Ovary (tissue), 9 donors: ENCODE data around the gene TBC1D1. TPM values are rescaled to one million over a fixed set of nuclear protein-coding genes. Genes with fewer than 3 reads are reported as not detected.

ENCODE experiments used
- DNase-seq, 5 donors: peaks; one replicate each; pipeline ENCODE4 v3.0.0-alpha.2; 2019 to 2020
- H3K27ac ChIP-seq, 2 donors: fragments of 200-600 bp; one replicate each; pipeline versions ENCODE4 v1.5.1 to v1.8.0; 2019 to 2022
- H3K27me3 ChIP-seq: fragments of 200-600 bp; one replicate; pipeline ENCODE4 v1.8.0; 2022
- H3K36me3 ChIP-seq: fragments of 200-600 bp; sonication (generic); one replicate; pipeline ENCODE4 v1.5.1; 2019
- H3K4me1 ChIP-seq: one replicate; pipeline ENCODE4 v1.8.1; 2013; ENCODE audit warnings: mild to moderate bottlenecking, moderate library complexity; ENCODE audit not compliant: insufficient read depth
- H3K4me3 ChIP-seq: fragments of 200-600 bp; sonication (generic); one replicate; pipeline ENCODE4 v1.5.1; 2017
- H3K9me3 ChIP-seq, 2 donors: fragments of 200-600 bp in 1 of 2; sonication (generic) in 1 of 2; one replicate each; pipeline versions ENCODE4 v1.5.1 to v1.8.1; 2013 to 2019; ENCODE audit warnings: mild to moderate bottlenecking in 1 of 2, moderate library complexity in 1 of 2
- EP300 ChIP-seq: sonication (generic); formaldehyde crosslinking; IDR thresholded peaks from one replicate; pipeline ENCODE4 v1.6.1; 2017; ENCODE audit warnings: antibody characterized with exemption
- POLR2A ChIP-seq: fragments of 450-650 bp; IDR thresholded peaks from one replicate; pipeline ENCODE4 v1.6.1; 2017; ENCODE audit warnings: antibody characterized with exemption, mild to moderate bottlenecking, moderate library complexity
- WGBS, 3 donors: extraction: QIAGEN DNeasy Blood & Tissue Kit in 1 of 3; methylation state at CpG; one replicate each; pipeline versions ENCODE4 v1.1.5 to v1.1.7; 2013 to 2017; 5-methylcytosine and 5-hydroxymethylcytosine counted together
- intact Hi-C, 4 donors: fragments of 100-400 bp; cut with DNase I; formaldehyde crosslinking; loops; one replicate each; pipeline versions ENCODE4 v1.11.0 to v1.15.1; 2022 to 2023
- polyA plus RNA-seq, 2 donors: library from polyadenylated mRNA; stranded (reverse); fragments of 200-250 nt in 1 of 2; fragments of 350-450 nt in 1 of 2; fragmentation: Illumina TruSeq in 1 of 2; extraction: RNeasy Lipid Tissue Mini Kit (QIAGEN cat#74804) in 1 of 2; gene quantifications; one replicate each; pipeline ENCODE4 v1.2.3, GENCODE V29; 2013 to 2014
- total RNA-seq, 7 donors: library from RNA; depleted of rRNA in 2 of 7; stranded (reverse); fragments of >200 nt in 2 of 7; fragmentation: NEBNext Ultra II Directional in 3 of 7; extraction: Animal tissue kit (Norgen Biotek cat#: 25700) in 3 of 7; gene quantifications; one replicate each; pipeline versions ENCODE4 v1.1.0 to v1.2.4, GENCODE V29; 2016 to 2023
- TF ChIP-seq, protein P1 (sequence below), 3 donors: fragments of 450-650 bp in 2 of 3; fragments of 200-600 bp in 1 of 3; IDR thresholded peaks; one replicate each; pipeline versions ENCODE4 v1.5.1 to v1.8.0; 2016 to 2022; ENCODE audit warnings: antibody characterized with exemption in 3 of 3, mild to moderate bottlenecking in 1 of 3
- donor health status: DM: no; HTN: no; CAD: no; lungs with moderate emphysema.
- donor health status: DM: no; HTN: no; CAD: no.
- donor health status: Bipolar disorder and iron deficiency.
- donor health status: DM: yes; HTN: yes; CAD: no.
- donor health status: DM: no; HTN: no; CAD: no.
- donor health status: DM: yes; HTN: yes; CAD: no.

The TBC1D1 gene
- total and polyA plus RNA-seq, 9 donors, result 39.5 to 104 (median 63.9) TPM

- intact Hi-C loops, result loop anchor here in 2 of 4 donors (10.0 kb wide), 2 partner anchors 91 to 241 kb away; no protein-coding TSS in a partner anchor
- TF ChIP-seq EP300 (no peak), POLR2A (no peak)
- TF ChIP-seq, protein P1, sequence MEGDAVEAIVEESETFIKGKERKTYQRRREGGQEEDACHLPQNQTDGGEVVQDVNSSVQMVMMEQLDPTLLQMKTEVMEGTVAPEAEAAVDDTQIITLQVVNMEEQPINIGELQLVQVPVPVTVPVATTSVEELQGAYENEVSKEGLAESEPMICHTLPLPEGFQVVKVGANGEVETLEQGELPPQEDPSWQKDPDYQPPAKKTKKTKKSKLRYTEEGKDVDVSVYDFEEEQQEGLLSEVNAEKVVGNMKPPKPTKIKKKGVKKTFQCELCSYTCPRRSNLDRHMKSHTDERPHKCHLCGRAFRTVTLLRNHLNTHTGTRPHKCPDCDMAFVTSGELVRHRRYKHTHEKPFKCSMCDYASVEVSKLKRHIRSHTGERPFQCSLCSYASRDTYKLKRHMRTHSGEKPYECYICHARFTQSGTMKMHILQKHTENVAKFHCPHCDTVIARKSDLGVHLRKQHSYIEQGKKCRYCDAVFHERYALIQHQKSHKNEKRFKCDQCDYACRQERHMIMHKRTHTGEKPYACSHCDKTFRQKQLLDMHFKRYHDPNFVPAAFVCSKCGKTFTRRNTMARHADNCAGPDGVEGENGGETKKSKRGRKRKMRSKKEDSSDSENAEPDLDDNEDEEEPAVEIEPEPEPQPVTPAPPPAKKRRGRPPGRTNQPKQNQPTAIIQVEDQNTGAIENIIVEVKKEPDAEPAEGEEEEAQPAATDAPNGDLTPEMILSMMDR (IDR thresholded peaks at IDR 0.05), result no peak
Observed at GRCh38 chr4:38073596-38074234, 182.8 kb downstream of the TBC1D1 start.

GRCh38 chr4:38075370-38076152 lies 184.7 kb downstream of the TBC1D1 start:
- H3K27ac ChIP-seq, result no peak overlapping the region
- DNase-seq, result peak in 1 of 5 donors; percentile 7
- 75 to 86% (median 79%) methylated on average over 6 of the region's 6 CpGs for WGBS, 3 donors

More at GRCh38 chr4:38073596-38074234, 182.8 kb downstream of the TBC1D1 start:
- Histone ChIP-seq H3K4me3 (no peak overlapping the region), H3K4me1 (peaks cover 7% of the 10 kb centered on the region), H3K27ac (no peak overlapping the region), H3K27me3 (no peaks in the 10 kb centered on the region), H3K36me3 (no peaks in the 10 kb centered on the region), H3K9me3 (no peaks in the 10 kb centered on the region)
- WGBS, 3 donors, result 91 to 98% (median 98%) methylated on average over 4 of the region's 4 CpGs
- peak in 1 of 5 donors; percentile 2 for DNase-seq

DNA sequence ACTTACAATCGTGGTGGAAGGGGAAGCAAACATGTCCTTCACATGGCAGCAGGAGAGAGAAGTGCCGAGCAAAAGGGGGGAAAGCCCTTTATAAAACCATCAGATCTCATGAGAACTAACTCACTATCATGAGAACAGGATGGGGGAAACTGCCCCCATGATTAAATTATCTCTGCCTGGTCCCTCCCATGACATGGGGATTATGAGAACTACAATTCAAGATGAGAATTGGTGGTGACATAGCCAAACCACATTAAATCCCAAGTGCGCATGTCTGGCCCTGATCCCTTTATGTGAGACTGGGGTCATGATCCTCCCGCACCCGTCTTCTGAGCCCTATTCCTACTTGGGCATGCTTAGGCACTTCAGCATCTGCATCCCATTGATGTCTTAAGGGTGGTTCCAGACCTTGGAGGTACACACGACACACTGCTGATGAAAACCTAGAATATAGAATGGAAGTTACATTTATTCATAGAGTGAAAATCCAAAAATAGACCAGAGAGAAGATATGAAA lies 185.3 kb downstream of the TBC1D1 start:
- DNase-seq, result no peak
- Histone ChIP-seq H3K4me1 (peaks cover 6% of the 10 kb centered on the region), H3K27ac (no peak overlapping the region), H3K9me3 (no peaks in the 10 kb centered on the region), H3K27me3 (no peaks in the 10 kb centered on the region), H3K36me3 (no peaks in the 10 kb centered on the region), H3K4me3 (no peak overlapping the region)
- TF ChIP-seq EP300, result no peak
- TF ChIP-seq, protein P1 (IDR thresholded peaks at IDR 0.05), result no peak
- no peak for TF ChIP-seq POLR2A
- intact Hi-C loops, result loop anchor here in 2 of 4 donors (10.0 kb wide), 2 partner anchors 89 to 239 kb away; no protein-coding TSS in a partner anchor
- 92 to 93% (median 92%) methylated on average over 6 of the region's 6 CpGs for WGBS, 3 donors

More at GRCh38 chr4:38075370-38076152, 184.7 kb downstream of the TBC1D1 start:
- no peaks in the 10 kb centered on the region for H3K9me3 ChIP-seq
- H3K36me3 ChIP-seq, result no peaks in the 10 kb centered on the region
- peaks cover 6% of the 10 kb centered on the region for H3K4me1 ChIP-seq
- TF ChIP-seq POLR2A, result no peak
- TF ChIP-seq, protein P1 (IDR thresholded peaks at IDR 0.05), result no peak
- no peak for TF ChIP-seq EP300
- H3K27me3 ChIP-seq, result no peaks in the 10 kb centered on the region
- no peak overlapping the region for H3K4me3 ChIP-seq
- intact Hi-C loops, result loop anchor here in 2 of 4 donors (10.0 kb wide), 2 partner anchors 89 to 239 kb away; no protein-coding TSS in a partner anchor

DNA sequence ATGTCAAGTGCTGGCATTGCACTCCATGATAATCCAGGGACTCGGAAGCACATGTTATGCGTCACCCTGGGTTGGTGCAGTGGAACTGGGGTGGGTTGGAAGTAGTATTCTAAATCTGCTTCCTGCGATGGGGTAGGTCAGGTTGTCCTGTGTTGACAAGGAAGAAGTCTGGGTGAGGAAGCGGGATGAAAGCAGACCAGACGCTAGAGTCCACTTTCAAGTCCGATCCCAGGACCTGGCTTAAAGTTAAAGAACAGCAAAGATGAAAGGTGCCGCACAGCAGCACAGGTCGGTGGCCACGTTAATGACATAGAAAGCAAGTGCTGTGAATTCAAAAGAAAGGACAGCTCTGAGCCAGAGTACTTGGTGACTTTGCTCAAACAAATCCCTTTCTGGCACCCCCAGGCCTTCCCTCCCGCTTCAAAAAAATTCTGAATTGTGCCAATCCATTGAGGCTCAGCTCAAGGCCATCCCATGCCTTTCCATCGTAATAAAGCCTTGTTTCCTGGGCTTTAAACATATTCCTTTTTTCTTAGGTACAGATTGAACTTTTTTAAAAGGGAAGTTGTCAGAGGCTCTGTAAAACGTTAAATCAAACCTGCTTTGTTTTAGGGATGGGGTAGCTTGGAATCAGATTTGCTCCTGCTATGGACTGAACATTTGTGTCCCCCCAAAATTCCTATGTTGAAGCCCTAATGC lies 187.1 kb downstream of the TBC1D1 start:
- H3K4me1 ChIP-seq, result peaks cover 17% of the 10 kb centered on the region
- TF ChIP-seq EP300, result no peak
- TF ChIP-seq, protein P1 (IDR thresholded peaks at IDR 0.05), result no peak
- no peak for TF ChIP-seq POLR2A
- H3K4me3 ChIP-seq, result no peak overlapping the region
- no peak overlapping the region for H3K27ac ChIP-seq
- no peaks in the 10 kb centered on the region for H3K36me3 ChIP-seq
- DNase-seq, result no peak
- no peaks in the 10 kb centered on the region for H3K27me3 ChIP-seq
- intact Hi-C loops, result loop anchor here in 2 of 4 donors (10.0 kb wide), 2 partner anchors 87 to 237 kb away; no protein-coding TSS in a partner anchor
- no peaks in the 10 kb centered on the region for H3K9me3 ChIP-seq
- 82 to 88% (median 82%) methylated on average over 12 of the region's 12 CpGs for WGBS, 3 donors
